Hepatocyte (in vitro differentiated cells): ENCODE measurements around the gene NIN.

Source experiments
- CTCF ChIP-seq: fragments of 200-600 bp; sonication (generic); IDR thresholded peaks from 2 replicates; pipeline ENCODE4 v1.5.1; 2016; ENCODE audit warnings: antibody characterized with exemption, mild to moderate bottlenecking; ENCODE audit not compliant: poor library complexity
- EZH2 ChIP-seq: fragments of 200-600 bp; sonication (generic); IDR thresholded peaks from 2 replicates; pipeline ENCODE4 v1.6.1; 2016; ENCODE audit warnings: antibody characterized with exemption, mild to moderate bottlenecking, borderline replicate concordance

DNA sequence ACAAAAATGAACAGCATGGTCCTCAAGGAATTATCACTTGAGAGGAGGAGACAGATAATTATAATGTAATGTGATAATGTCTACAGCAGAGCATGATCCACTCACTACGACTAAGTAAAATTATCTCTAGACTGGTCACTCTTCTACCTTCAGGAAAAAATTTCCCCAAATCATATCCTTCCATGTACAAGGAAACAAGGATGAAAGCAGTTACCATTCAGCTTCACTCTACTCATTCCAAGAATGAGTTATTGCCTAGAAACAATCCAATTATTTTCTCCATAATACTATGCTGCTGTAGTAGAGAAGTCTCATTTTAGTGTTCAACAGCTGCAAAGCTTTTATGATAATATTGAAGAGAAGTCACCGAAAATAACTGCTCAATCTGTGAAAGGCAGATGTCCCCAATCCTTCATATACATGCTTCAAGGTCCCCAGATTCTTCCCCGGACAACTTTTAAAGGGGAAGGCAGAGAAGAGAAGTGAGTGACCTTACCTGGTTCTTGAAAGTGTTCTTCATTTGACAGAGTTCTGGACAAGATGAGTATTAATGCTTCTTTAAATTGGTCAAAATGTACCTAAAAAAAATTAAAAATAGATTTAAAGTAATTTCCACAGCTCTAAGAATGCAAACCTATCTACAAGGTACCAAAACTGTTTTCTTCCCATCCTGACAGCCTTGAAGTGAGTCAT is 24.6 kb downstream of the NIN start:
- TF ChIP-seq EZH2 (no peak), CTCF (no peak)
